SW480 (cell line): ENCODE measurements around the gene PXK.

Experiments used
- DNase-seq: peaks from one replicate; pipeline ENCODE4 v3.0.0-alpha.2; 2016; ENCODE audit warnings: low spot score

PXK gene

GRCh38 chr3:58383904-58384303, 51.2 kb downstream of the PXK start:
- peak; percentile 76 for DNase-seq

- no peak for DNase-seq
Observed at GRCh38 chr3:58384381-58385090, 51.8 kb downstream of the PXK start.

GRCh38 chr3:58386626-58387365, 54.1 kb downstream of the PXK start:
- DNase-seq, result no peak

GRCh38 chr3:58387650-58388546, 55.2 kb downstream of the PXK start:
- DNase-seq, result no peak

GRCh38 chr3:58388550-58389091, 55.9 kb downstream of the PXK start:
- no peak for DNase-seq

GRCh38 chr3:58391156-58391865, 58.6 kb downstream of the PXK start:
- no peak for DNase-seq

- DNase-seq, result no peak
Observed at GRCh38 chr3:58392181-58392580, 59.5 kb downstream of the PXK start.

GRCh38 chr3:58394339-58394738, 61.6 kb downstream of the PXK start:
- no peak for DNase-seq

- DNase-seq, result no peak
Observed at GRCh38 chr3:58398669-58399333, 66.1 kb downstream of the PXK start.

GRCh38 chr3:58403513-58404109, 70.9 kb downstream of the PXK start:
- no peak for DNase-seq

GRCh38 chr3:58404396-58404795, 71.7 kb downstream of the PXK start:
- no peak for DNase-seq

- DNase-seq, result no peak
Observed at GRCh38 chr3:58408906-58409305, 76.2 kb downstream of the PXK start.

GRCh38 chr3:58409663-58410062, 77.0 kb downstream of the PXK start:
- no peak for DNase-seq

- no peak for DNase-seq
Observed at GRCh38 chr3:58411036-58411435, 78.3 kb downstream of the PXK start.

- DNase-seq, result no peak
Observed at GRCh38 chr3:58411851-58412830, 79.4 kb downstream of the PXK start.

GRCh38 chr3:58414538-58415197, 82.0 kb downstream of the PXK start:
- DNase-seq, result peak; percentile 67

- no peak for DNase-seq
Observed at GRCh38 chr3:58416191-58416590, 83.5 kb downstream of the PXK start.

GRCh38 chr3:58417075-58417474, 84.4 kb downstream of the PXK start:
- no peak for DNase-seq

- DNase-seq, result no peak
Observed at GRCh38 chr3:58418227-58418626, 85.5 kb downstream of the PXK start.
